Measurements from ENCODE around the gene CSF1.

Gene CSF1

GRCh38 chr1:109923946-109924275 lies 13.3 kb downstream of the CSF1 start:
- DNase-seq, result no peak

GRCh38 chr1:109924316-109924715 lies 13.7 kb downstream of the CSF1 start:
- DNase-seq, result no peak

GRCh38 chr1:109925159-109925990 lies 14.7 kb downstream of the CSF1 start:
- no peak for DNase-seq

GRCh38 chr1:109926662-109927300 lies 16.1 kb downstream of the CSF1 start:
- no peak for DNase-seq

- no peak for DNase-seq
Measured at GRCh38 chr1:109927356-109927755, 16.7 kb downstream of the CSF1 start.

GRCh38 chr1:109927911-109928321 lies 17.3 kb downstream of the CSF1 start:
- DNase-seq, result no peak

- DNase-seq, result no peak
Measured at GRCh38 chr1:109928591-109929111, 18.0 kb downstream of the CSF1 start.

- DNase-seq, result no peak
Measured at GRCh38 chr1:109929170-109929569, 18.5 kb downstream of the CSF1 start.

GRCh38 chr1:109929588-109930251 lies 19.1 kb downstream of the CSF1 start:
- no peak for DNase-seq

- no peak for DNase-seq
Measured at GRCh38 chr1:109930252-109930993, 19.8 kb downstream of the CSF1 start.

- DNase-seq, result no peak
Measured at GRCh38 chr1:109931189-109931731, 20.6 kb downstream of the CSF1 start.

GRCh38 chr1:109931911-109932636 lies 21.4 kb downstream of the CSF1 start:
- DNase-seq, result no peak

GRCh38 chr1:109932679-109933078 lies 22.0 kb downstream of the CSF1 start:
- DNase-seq, result no peak

GRCh38 chr1:109933856-109934711 lies 23.4 kb downstream of the CSF1 start:
- DNase-seq, result no peak

GRCh38 chr1:109935451-109935900 lies 24.8 kb downstream of the CSF1 start:
- DNase-seq, result no peak

GRCh38 chr1:109937738-109938137 lies 27.1 kb downstream of the CSF1 start:
- no peak for DNase-seq

- DNase-seq, result no peak
Measured at GRCh38 chr1:109938556-109938955, 27.9 kb downstream of the CSF1 start.

- no peak for DNase-seq
Measured at GRCh38 chr1:109942434-109942833, 31.8 kb downstream of the CSF1 start.

- no peak for DNase-seq
Measured at GRCh38 chr1:109944541-109944940, 33.9 kb downstream of the CSF1 start.

GRCh38 chr1:109946511-109946910 lies 35.9 kb downstream of the CSF1 start:
- no peak for DNase-seq

Measured in NCI-H1436 treated with DMSO at 0.1 percent for 48 hours (cell line).